ENCODE measurements around the gene LIPC. TPM values are rescaled to one million over a fixed set of nuclear protein-coding genes. Genes with fewer than 3 reads are reported as not detected.

Gene LIPC
- total RNA-seq, 2 experiments from 2014 or later = 0.60 to 0.68 TPM

DNA sequence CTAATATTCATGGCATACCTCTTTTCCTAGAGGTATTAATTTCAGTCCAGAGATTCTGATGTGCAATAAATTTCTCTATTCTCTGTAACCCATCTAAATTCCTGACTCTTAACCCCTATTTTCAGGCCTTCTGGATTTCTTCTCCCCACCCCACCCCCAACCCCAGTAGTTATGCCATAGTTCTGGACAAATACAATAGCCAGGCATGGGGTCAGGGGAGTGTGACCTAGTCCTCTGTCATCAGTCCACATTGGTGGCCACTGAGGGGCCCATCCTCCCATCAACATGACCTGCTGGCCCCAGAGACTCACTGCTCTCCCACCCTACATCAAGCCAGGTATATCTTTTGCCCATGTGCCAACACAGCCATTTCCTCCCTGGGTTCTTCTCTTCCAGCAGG lies 3.8 kb upstream of the LIPC start:
- no peaks in the 10 kb centered on the region for H3K9me3 Mint-ChIP-seq
- POLR2A ChIA-PET = no interaction called here
- H3K27ac Mint-ChIP-seq = no peak overlapping the region
- DNase-seq = no peak
- no peaks in the 10 kb centered on the region for H3K27me3 Mint-ChIP-seq
- CTCF ChIA-PET = no interaction called here
- H3K36me3 Mint-ChIP-seq (ENCODE audit: low read depth) = no peaks in the 10 kb centered on the region
- no peak overlapping the region for H3K4me3 Mint-ChIP-seq
- H3K4me1 Mint-ChIP-seq = no peaks in the 10 kb centered on the region

DNA sequence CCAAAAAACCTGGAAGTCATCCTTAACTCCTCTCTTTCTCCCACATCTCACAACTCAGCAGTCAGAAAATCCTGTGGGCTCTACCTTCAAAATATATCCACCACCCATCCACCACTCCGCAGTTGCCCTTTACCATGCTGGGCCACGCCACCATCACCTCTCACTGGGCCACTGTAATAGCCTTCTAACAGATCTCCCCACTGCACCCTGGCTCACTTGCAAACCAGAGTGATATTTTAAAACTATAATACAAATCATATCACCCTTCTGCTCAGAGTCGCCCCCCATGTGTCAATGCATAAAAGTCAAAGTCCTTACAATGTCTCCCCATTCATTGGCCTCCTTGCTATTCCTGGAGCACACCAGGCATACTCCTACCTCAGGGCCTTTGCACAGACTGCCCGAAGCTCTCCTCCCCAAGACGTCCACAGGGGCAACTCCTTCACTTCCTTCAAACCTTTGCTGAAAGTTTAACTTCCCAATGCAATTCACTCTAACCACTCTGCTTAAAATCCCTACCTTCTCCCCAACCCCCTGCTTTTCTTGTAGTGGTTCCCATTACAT lies 1.5 kb upstream of the LIPC start:
- no peak for DNase-seq
- no peaks in the 10 kb centered on the region for H3K4me1 Mint-ChIP-seq
- no peaks in the 10 kb centered on the region for H3K27me3 Mint-ChIP-seq
- ChIA-PET POLR2A (no interaction called here), CTCF (interaction anchor here (0.7 kb wide), 1 partner anchor 161 kb away, joined by 3 read pairs; no protein-coding TSS in a partner anchor)
- H3K9me3 Mint-ChIP-seq = no peaks in the 10 kb centered on the region
- no peak overlapping the region for H3K4me3 Mint-ChIP-seq
- H3K27ac Mint-ChIP-seq = no peak overlapping the region
- no peaks in the 10 kb centered on the region for H3K36me3 Mint-ChIP-seq (ENCODE audit: low read depth)

DNA sequence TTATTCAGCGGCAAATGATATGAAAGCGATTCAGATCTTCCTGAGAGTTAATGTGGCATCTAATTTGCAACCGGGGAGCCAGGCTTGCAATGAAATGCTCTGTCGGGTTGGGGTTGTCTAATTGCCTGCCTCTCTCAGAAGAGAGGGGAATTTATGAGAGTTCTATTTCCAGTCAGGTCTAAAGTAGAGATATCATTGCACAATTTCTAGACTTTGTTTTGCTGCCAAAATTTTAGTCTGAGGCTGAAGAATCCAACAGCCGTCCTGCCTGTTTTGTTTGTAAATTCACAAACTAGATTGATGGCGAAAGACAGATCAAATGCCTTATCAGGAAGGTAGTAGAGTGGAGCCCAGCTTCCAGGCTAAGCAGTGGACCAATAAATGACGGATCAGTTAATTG lies 610 bp downstream of the LIPC start:
- no peaks in the 10 kb centered on the region for H3K4me1 Mint-ChIP-seq
- H3K36me3 Mint-ChIP-seq (ENCODE audit: low read depth) = no peaks in the 10 kb centered on the region
- H3K9me3 Mint-ChIP-seq = no peaks in the 10 kb centered on the region
- no peak for DNase-seq
- POLR2A ChIA-PET = no interaction called here
- no peak overlapping the region for H3K4me3 Mint-ChIP-seq
- no peak overlapping the region for H3K27ac Mint-ChIP-seq
- CTCF ChIA-PET = no interaction called here
- no peaks in the 10 kb centered on the region for H3K27me3 Mint-ChIP-seq

DNA sequence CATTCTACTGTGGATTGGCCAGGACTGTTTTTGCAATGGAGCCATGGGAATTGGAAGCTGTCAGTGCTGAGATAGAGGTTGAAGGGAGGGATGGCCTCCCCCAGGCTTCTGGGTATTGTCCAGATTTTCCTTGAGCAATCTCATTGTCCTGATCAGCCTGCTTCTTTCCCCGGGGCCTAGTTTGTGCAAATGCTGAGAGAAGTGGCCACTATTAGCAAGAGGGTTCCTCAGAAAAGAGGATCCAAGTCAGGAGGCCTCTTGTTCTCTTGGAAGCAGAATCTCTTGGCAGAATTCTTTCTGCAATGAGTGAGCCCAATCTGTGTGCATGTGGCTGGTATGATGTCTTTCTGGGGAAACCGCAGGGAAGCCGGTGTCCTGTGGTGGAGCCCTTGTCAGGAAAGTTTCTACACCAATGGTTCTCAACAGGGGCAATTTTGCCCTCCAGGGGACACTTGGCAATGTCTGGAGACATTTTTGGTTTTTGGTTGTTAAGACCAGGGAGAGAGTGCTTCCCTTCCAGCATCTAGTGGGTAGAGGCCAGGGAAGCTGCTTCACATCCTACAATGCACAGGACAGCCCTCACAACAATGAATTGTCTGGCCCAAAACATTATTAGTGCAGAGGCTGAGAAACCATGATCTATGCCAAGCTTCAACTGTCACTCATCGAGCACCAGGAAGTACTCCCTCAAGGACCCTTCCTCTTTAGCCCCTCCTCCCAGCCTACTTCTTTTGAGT lies 2.0 kb downstream of the LIPC start:
- no peak overlapping the region for H3K27ac Mint-ChIP-seq
- H3K36me3 Mint-ChIP-seq (ENCODE audit: low read depth) = no peaks in the 10 kb centered on the region
- no peak for DNase-seq
- H3K4me3 Mint-ChIP-seq = no peak overlapping the region
- ChIA-PET POLR2A (no interaction called here), CTCF (interaction anchor here (0.6 kb wide), 1 partner anchor 31 kb away, joined by 5 read pairs; no protein-coding TSS in a partner anchor)
- no peaks in the 10 kb centered on the region for H3K9me3 Mint-ChIP-seq
- H3K4me1 Mint-ChIP-seq = peaks cover 1% of the 10 kb centered on the region
- no peaks in the 10 kb centered on the region for H3K27me3 Mint-ChIP-seq

DNA sequence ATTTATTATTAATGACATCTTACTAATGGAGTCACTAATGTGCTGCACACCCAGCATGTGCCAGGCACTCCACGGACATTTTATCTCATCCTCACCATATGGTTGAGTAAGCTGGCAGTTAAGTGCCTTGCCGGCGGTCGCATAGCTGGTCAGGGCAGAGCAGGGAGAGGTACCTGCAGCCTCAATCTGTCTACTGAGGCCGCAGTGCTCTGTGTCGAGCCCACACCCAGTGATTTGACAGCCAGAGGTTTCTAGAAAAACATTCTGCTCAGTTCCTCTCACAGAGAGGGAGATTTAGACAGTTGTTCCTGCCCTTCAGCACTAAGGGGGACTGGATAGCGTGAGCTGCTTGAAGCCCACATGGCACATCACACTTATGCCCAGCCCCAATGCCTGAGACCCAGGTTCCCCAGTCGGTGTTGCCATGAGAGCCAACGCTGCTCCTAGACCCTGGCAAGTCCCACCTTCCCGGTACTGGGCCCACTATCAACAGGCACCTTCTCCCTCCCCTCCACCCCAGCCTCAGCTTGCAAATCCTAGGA lies 2.6 kb downstream of the LIPC start:
- Mint-ChIP-seq H3K36me3 (ENCODE audit: low read depth) (no peaks in the 10 kb centered on the region), H3K9me3 (no peaks in the 10 kb centered on the region), H3K27ac (no peak overlapping the region), H3K4me3 (no peak overlapping the region), H3K27me3 (no peaks in the 10 kb centered on the region), H3K4me1 (peaks cover 7% of the 10 kb centered on the region)
- CTCF ChIA-PET = interaction anchor here (0.6 kb wide), 1 partner anchor 32 kb away, joined by 5 read pairs; no protein-coding TSS in a partner anchor
- POLR2A ChIA-PET = no interaction called here
- DNase-seq = no peak

DNA sequence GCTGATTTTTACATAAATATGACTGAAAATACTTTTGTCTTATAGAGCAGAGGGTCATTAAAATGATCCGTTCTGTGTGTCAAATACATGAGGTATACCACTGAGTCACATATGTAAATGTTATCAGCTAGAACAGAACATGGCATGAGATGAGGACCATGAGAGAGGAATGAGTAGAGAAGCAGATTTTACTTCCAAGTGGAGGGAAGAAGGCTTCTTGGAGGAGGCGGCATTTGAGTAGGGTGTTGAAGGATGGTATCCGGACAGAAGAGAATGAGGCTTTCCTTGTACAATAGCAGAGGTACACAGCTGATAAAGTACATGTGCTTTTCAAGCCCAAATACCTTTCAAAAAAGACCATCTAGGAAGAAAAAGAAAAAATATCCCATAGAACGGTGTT lies 4.8 kb downstream of the LIPC start:
- H3K4me3 Mint-ChIP-seq = no peak overlapping the region
- ChIA-PET CTCF (interaction anchor here (1.3 kb wide), 1 partner anchor 16 kb away, joined by 3 read pairs; no protein-coding TSS in a partner anchor), POLR2A (interaction anchor here (0.9 kb wide), 1 partner anchor 148 kb away, joined by 3 read pairs; no protein-coding TSS in a partner anchor)
- H3K4me1 Mint-ChIP-seq = peaks cover 14% of the 10 kb centered on the region
- no peak for DNase-seq
- H3K27me3 Mint-ChIP-seq = no peaks in the 10 kb centered on the region
- no peaks in the 10 kb centered on the region for H3K36me3 Mint-ChIP-seq (ENCODE audit: low read depth)
- no peaks in the 10 kb centered on the region for H3K9me3 Mint-ChIP-seq
- H3K27ac Mint-ChIP-seq = no peak overlapping the region

DNA sequence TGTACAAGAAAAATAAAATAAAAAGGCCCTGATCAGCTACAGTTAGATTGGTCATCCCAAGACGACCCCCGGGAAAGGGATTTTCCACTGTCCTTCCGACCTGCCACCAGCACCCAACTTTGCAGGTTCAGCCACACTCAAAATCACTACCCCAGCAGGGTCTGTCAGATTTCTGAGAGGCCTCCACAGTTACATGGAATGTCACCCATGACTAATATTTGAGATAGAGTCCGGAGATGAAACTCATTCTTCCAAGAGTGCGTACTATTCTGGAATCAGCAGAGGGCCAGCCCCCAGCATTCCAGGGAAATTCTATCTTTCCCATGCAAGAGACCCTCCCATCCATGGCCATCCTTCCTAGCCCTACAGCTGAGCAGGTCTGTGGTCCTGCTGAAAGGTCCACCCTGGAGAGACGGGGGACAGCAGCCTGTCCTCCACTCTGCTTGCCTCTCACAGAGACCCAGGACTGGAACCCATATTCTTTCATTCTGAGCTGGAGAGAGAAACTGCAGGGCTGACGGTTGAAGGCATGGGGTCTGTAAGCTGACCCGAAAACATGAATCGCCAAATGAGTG lies 5.8 kb downstream of the LIPC start:
- DNase-seq = no peak
- H3K4me1 Mint-ChIP-seq = peaks cover 16% of the 10 kb centered on the region
- H3K9me3 Mint-ChIP-seq = no peaks in the 10 kb centered on the region
- no peak overlapping the region for H3K4me3 Mint-ChIP-seq
- H3K27ac Mint-ChIP-seq = no peak overlapping the region
- ChIA-PET CTCF (interaction anchor here (1.3 kb wide), 1 partner anchor 15 kb away, joined by 3 read pairs; no protein-coding TSS in a partner anchor), POLR2A (no interaction called here)
- no peaks in the 10 kb centered on the region for H3K27me3 Mint-ChIP-seq
- H3K36me3 Mint-ChIP-seq (ENCODE audit: low read depth) = no peaks in the 10 kb centered on the region

DNA sequence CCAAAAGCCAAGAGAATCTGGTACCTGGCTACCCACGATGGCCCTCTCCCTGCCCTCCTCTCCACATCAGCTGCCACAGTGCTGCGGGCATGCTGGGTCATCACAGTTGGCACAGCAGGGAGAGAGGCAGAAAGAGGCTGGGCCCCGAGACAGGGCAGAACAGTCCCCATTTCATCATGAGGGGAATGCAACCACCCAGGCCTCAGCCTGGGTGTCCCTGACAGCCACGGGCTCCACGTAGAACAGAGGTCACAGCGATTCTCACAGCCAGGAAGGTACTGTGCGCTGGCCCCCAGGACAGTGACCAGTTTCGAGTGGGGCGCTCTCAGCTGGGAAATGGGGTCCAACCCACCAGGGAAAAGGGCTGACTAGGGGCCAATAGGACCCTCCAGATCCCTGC lies 6.3 kb downstream of the LIPC start:
- H3K27ac Mint-ChIP-seq = no peak overlapping the region
- no peak for DNase-seq
- CTCF ChIA-PET = no interaction called here
- H3K9me3 Mint-ChIP-seq = no peaks in the 10 kb centered on the region
- H3K36me3 Mint-ChIP-seq (ENCODE audit: low read depth) = no peaks in the 10 kb centered on the region
- H3K4me1 Mint-ChIP-seq = peaks cover 16% of the 10 kb centered on the region
- POLR2A ChIA-PET = no interaction called here
- no peak overlapping the region for H3K4me3 Mint-ChIP-seq
- H3K27me3 Mint-ChIP-seq = no peaks in the 10 kb centered on the region

DNA sequence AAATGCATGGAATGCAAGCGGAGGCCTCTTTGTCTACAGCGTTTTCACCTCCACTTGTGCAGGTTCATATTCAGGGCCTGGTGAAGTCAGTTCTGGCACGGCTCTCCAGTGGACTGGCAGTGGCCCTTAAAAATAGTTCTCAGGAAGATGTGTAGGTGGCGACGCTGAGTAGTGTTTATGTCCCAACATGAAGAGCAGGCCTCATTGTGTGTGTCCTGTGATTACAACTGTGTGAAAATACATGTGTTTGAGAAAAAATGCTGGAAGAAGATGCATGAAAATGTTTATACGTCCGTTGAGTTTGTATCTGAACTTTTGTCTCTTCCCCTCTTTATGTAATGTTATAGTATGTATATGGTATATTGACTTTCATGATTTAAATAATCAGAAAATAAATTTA lies 7.2 kb downstream of the LIPC start:
- H3K4me1 Mint-ChIP-seq = peaks cover 16% of the 10 kb centered on the region
- H3K4me3 Mint-ChIP-seq = no peak overlapping the region
- DNase-seq = peak; percentile 57
- CTCF ChIA-PET = interaction anchor here (1.6 kb wide), 1 partner anchor 78 kb away, joined by 3 read pairs; no protein-coding TSS in a partner anchor
- no peaks in the 10 kb centered on the region for H3K9me3 Mint-ChIP-seq
- H3K36me3 Mint-ChIP-seq (ENCODE audit: low read depth) = no peaks in the 10 kb centered on the region
- no peak overlapping the region for H3K27ac Mint-ChIP-seq
- POLR2A ChIA-PET = no interaction called here
- no peaks in the 10 kb centered on the region for H3K27me3 Mint-ChIP-seq

DNA sequence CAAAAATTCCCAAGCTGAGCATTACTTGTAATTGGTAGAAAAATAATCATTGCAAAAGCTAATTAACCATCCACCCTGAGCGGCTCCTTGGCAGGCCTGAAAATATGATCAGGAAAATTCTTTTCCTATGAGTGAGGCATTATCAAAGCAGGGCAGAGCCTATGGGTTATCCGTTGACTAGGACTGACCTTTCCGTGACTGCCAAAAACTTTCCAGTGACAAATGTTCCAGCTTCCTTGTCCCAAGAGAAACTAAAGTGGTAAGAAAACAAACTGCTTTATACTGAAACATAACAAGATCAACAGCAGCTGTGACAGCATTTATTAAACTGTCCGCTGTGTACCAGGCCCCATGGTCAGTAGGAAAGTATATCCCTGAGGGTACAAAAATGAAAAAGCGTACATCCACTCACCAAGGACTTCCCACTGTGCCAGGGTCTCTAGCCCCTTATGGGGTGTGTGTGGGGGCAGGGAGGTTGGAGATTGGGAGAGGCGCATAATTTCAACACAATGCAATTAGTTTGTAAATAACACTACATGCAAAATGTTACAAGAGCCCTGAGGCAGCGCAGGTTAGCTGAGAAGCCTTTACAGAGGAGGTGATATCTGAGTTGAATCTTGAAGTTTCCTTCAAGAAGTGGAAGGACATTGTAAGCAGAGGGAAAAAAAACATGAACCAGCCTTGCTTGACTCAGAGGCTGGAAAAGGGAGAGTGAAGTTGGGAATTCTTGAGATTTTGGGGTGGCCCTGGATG lies 8.5 kb downstream of the LIPC start:
- H3K36me3 Mint-ChIP-seq (ENCODE audit: low read depth) = no peaks in the 10 kb centered on the region
- CTCF ChIA-PET = interaction anchor here (0.8 to 1.6 kb wide), 2 partner anchors 77 to 109 kb away, joined by 3 read pairs; no protein-coding TSS in a partner anchor

DNA sequence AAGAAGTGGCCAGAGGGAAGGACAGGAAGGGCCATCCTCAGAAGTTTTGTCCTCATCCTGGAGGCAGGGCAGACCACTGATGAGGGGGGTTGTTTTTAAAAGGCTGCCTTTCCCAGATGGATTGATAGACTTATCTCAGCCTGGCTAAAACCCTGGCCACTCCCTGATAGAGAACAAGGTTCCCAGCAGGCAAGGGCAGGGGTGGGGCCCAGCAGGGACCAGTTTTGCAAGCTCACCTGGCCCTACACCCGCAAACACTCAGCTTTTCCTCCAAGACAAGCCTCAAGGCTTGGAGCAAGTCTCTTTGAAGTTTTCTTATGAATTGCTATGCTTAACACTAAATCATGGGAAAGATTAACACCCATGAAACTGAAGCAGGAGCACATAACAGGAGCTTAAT lies 9.1 kb downstream of the LIPC start:
- ChIA-PET CTCF (no interaction called here), POLR2A (interaction anchor here (1.3 kb wide), 1 partner anchor 17 kb away, joined by 3 read pairs; no protein-coding TSS in a partner anchor)
- no peak overlapping the region for H3K4me3 Mint-ChIP-seq
- no peak overlapping the region for H3K27ac Mint-ChIP-seq
- H3K4me1 Mint-ChIP-seq = peaks cover 16% of the 10 kb centered on the region
- H3K27me3 Mint-ChIP-seq = no peaks in the 10 kb centered on the region
- no peaks in the 10 kb centered on the region for H3K36me3 Mint-ChIP-seq (ENCODE audit: low read depth)
- no peaks in the 10 kb centered on the region for H3K9me3 Mint-ChIP-seq
- no peak for DNase-seq

More for the DNA sequence above, 8.5 kb downstream of the LIPC start:
- POLR2A ChIA-PET = interaction anchor here (1.1 to 1.3 kb wide), 3 partner anchors 17 to 46 kb away, joined by 3 read pairs; no protein-coding TSS in a partner anchor
- Mint-ChIP-seq H3K27me3 (no peaks in the 10 kb centered on the region), H3K4me3 (no peak overlapping the region), H3K27ac (no peak overlapping the region), H3K4me1 (peaks cover 16% of the 10 kb centered on the region), H3K9me3 (no peaks in the 10 kb centered on the region)
- DNase-seq = no peak

DNA sequence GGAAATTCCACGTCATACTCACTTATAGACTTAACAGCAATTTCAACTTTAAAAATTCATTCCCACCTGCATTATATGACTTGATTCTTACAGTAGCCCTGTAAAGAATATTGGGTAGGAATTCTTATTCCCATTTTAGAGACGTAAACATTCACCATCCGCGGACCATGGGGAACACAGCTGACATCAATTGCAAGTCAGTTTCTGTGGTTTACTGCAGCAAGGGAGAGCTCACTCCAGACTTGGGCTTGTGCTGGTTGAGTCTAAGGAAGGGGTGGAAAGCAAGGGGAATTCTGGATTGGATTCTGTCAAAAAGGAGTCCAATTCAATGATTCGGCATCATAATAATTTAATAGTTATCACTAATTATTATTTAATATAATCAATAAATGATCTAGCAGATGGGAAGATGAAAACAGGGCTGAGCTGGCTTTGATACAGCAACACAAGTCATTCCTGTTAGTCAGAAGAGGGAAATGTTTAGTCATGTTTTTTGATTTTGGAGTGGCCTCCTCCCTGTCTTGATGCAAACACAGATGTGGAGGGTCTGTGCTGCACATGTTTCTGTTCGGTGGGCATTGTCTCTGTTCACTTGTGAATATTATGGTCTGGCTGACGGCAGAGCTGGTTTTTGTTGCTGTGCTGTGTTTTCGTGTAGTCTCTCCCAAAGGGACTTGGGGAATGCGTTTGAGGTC lies 9.7 kb downstream of the LIPC start:
- DNase-seq = no peak
- Mint-ChIP-seq H3K4me3 (no peak overlapping the region), H3K27ac (no peak overlapping the region), H3K27me3 (no peaks in the 10 kb centered on the region), H3K36me3 (ENCODE audit: low read depth) (no peaks in the 10 kb centered on the region), H3K9me3 (no peaks in the 10 kb centered on the region), H3K4me1 (peaks cover 16% of the 10 kb centered on the region)
- CTCF ChIA-PET = no interaction called here
- POLR2A ChIA-PET = interaction anchor here (1.3 kb wide), 1 partner anchor 16 kb away, joined by 3 read pairs; no protein-coding TSS in a partner anchor

All from activated CD4-positive, alpha-beta memory T cell treated with anti-CD3 and anti-CD28 coated beads, Interleukin-2, amount 10 ng/mL, durations not matched to agents 7 days and 5 days (primary cell).